Sigmoid colon (tissue), 4 donors: ENCODE measurements around the gene UBE2D4.

Experiments used
- CTCF ChIP-seq, 4 experiments: fragments of 450-650 bp in 3 of 4; fragments of 200-600 bp in 1 of 4; IDR thresholded peaks; one replicate each; pipeline ENCODE4 v1.5.1; 2016 to 2019; ENCODE audit warnings: antibody characterized with exemption in 4 of 4, mild to moderate bottlenecking in 3 of 4, moderate library complexity in 2 of 4
- EP300 ChIP-seq, 4 donors: sonication (generic); formaldehyde crosslinking; IDR thresholded peaks; one replicate each; pipeline ENCODE4 v1.6.1; 2017; ENCODE audit warnings: antibody characterized with exemption in 4 of 4
- POLR2A ChIP-seq, 2 donors: fragments of 450-650 bp; IDR thresholded peaks; one replicate each; pipeline ENCODE4 v1.6.1; 2016; ENCODE audit warnings: antibody characterized with exemption in 2 of 2, mild to moderate bottlenecking in 2 of 2, moderate library complexity in 2 of 2
- POLR2AphosphoS5 ChIP-seq, 4 donors: sonication (generic); formaldehyde crosslinking; IDR thresholded peaks; one replicate each; pipeline ENCODE4 v1.6.1; 2017; ENCODE audit warnings: antibody characterized with exemption in 4 of 4

- TF ChIP-seq CTCF (IDR thresholded peaks at IDR 0.05): no peak
- no peak for TF ChIP-seq POLR2A (IDR thresholded peaks at IDR 0.05)
- no peak for TF ChIP-seq POLR2AphosphoS5 (IDR thresholded peaks at IDR 0.05)
- no peak for TF ChIP-seq EP300 (IDR thresholded peaks at IDR 0.05)
Measured at GRCh38 chr7:43953071-43953470, 26.8 kb downstream of the UBE2D4 start.
